T-helper 2 cell (primary cell): ENCODE measurements around the gene ENTPD2.
A peak's percentile ranks its signal among the peaks of the same experiment; 100 is the strongest.
"Not testable (repeated sequence)": the region's sequence is repeated elsewhere in the genome, so short reads cannot be mapped to it uniquely, and the experiment has no call there.

Experiments
- DNase-seq, 5 experiments: peaks; one replicate each; pipeline versions ENCODE4 v3.0.0 to v3.0.0-alpha.2; 2012 to 2022

ENTPD2 gene

GRCh38 chr9:137064027-137064879 lies 10.4 kb upstream of the ENTPD2 start:
- peak; percentile 24 to 61 (median 42) for DNase-seq

GRCh38 chr9:137063311-137064026 lies 9.6 kb upstream of the ENTPD2 start:
- DNase-seq, result no peak

DNA sequence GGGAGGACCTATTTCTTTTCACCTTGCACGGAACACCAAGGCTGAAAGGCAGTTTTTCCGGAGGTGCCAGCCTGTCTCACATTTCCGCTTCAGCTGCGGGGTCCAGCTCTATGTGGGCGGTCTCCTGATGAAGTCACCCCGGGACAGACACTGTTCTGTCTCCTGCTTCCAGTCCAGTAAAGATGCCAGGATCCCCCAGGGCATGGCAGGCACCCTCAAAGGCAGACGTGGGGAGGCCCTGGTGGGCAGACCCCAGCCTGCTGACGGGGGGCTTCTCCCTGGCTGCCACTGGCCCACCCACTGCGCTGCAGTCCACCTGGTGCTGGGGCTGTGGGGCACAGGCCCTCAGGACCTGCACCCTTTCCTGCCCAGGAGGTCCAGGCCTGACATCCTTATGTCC lies 8.9 kb upstream of the ENTPD2 start:
- DNase-seq, result not testable (repeated sequence)

- DNase-seq, result no peak
Observed at GRCh38 chr9:137062384-137062783, 8.5 kb upstream of the ENTPD2 start.

DNA sequence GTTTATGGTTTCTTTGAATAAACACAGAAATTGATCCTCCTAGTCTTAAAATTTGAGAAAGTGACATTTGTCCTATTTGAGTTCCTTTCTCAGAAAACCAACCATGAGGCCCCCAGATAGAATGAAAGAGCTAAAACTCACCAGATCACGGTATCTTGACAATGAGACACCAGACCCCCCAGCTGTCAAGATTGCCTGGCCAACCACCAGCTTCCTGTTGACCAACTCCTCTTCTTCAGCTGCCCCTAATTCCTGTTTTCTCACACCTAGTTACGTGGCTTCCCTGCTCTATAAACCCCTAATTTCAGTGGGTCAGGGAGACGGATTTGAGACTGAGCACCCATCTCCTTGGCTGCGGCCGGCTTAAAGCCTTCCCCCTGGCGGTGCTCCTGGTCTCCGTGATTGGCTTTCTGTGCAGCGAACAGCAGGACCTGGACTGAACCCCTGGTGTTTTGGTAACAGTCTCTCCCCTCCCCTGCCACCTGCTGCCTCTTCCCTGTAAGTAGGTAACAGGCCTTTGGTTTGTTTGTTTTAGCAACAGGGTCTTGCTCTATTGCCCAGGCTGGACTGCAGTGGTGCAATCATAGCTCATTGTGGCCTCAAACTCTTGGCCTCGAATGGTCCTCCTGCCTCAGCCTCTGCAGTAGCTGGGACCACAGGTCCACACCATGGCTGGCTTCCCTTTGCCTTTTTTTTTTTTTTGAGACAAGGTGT lies 4.8 kb upstream of the ENTPD2 start:
- no peak for DNase-seq

DNA sequence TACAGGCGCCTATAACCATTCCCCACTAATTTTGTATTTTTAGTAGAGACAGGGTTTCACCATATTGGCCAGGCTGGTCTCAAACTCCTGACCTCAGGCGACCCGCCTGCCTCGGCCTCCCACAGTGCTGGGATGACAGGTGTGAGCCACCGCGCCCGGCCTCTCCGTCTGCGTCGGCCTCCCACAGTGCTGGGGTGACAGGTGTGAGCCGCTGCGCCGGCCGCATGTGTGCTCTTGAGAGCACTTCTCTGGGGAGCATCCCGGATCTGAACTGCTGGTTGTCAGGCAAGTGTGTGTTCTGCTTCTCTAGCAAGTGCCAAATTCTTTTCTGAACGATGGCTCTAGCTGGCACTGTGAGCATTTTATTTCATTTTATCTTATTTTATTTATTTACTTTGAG lies 3.7 kb upstream of the ENTPD2 start:
- DNase-seq, result no peak

DNA sequence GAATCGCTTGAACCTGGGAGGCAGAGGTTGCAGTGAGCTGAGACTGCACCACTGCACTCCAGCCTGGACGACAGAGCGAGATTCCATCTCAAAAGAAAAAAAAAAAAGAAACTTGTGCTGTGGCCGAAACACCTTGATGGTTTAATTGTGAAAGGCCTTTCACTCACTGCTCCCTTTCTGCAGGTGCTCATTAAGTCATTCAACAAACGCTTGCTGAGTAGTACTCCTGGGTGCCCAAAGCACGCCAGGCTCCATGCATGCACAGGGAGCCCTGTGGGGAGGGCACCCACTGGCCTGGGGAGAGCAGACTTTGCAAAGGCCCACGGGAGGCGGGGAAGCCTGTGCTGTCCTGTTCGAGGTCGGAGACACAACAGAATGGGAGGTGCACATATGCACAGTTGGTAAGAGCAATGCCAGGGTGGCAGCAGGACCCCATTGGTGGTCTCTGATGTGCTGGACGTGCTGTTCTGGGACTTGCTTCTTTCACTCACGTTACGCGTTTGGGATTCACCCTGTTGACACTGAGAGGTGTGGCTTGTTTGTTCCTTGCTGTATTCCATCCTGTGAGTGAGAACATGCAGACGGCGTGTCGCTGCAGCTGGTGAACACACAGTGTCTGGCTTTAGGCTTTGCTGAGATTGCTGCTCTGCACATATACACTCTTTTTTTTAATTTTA lies 3.0 kb upstream of the ENTPD2 start:
- no peak for DNase-seq

DNA sequence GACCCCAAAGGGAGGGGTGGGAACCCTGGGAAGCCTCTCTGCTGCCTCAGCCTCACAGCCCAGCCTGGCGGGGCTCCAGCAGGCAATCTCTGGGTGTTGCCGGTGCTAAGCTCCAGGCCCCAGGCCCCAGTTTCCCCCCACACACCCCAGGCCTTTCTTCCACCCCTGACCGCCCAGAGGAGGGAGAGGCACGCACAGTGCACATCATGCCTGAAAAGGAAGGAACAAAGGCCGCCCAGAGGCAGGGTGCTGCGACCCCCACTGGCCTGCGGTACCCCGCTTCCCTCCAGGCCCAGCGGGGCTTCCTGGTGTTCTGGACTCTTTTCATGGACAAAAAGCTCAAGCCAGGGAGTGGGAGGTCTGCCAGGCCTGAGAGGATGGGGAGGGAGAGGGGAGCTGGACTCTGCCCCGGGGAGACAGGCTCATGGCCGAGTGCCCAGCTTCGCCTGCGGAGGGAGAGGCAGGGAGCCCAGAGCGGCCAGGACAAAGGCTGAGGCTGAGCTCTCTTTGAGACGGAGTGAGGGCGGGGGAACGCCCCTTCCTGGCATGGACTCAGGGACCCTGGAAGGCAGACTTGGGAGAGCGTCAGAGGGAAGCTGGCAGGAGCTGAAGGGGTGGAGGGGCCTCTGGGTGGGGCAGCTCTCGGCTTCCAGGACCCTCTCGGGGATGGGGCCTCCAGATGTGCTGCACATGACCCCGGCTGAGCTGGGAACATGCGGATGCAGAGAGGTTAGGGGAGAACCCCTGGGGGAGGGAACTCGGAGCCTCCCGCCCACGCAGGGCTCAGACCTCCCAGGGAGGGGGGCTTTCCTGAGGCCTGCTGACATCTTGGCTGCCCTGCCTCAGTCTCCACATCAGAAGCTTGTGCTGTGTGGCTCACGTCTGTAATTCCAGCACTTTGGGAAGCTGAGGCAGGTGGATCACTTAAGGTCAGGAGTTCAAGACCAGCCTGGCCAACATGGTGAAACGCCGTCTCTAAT lies 1.8 kb upstream of the ENTPD2 start:
- no peak for DNase-seq

- no peak for DNase-seq
Observed at GRCh38 chr9:137054932-137055384, 1.1 kb upstream of the ENTPD2 start.

- no peak for DNase-seq
Observed at GRCh38 chr9:137052998-137053943, 590 bp downstream of the ENTPD2 start.

DNA sequence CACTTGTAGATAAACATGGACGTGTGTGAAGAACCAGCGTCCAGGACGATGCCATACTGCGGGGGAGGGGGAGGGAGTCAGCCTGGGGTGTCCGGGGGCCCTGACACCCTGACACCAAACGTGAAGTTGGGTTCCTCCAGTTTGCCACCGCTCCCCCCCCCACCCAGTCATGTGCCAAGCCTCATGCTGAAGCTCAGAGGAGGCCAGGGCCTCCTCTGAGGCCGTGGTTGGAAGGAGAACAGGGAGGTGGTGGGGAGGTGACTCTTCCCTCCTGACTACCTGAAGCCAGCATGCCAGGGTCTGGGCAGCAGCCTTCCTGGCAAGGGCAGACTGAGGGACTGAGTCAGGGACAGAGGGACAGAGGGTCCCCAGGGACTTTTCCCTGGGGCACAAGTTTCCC lies 1.6 kb downstream of the ENTPD2 start:
- no peak for DNase-seq

DNA sequence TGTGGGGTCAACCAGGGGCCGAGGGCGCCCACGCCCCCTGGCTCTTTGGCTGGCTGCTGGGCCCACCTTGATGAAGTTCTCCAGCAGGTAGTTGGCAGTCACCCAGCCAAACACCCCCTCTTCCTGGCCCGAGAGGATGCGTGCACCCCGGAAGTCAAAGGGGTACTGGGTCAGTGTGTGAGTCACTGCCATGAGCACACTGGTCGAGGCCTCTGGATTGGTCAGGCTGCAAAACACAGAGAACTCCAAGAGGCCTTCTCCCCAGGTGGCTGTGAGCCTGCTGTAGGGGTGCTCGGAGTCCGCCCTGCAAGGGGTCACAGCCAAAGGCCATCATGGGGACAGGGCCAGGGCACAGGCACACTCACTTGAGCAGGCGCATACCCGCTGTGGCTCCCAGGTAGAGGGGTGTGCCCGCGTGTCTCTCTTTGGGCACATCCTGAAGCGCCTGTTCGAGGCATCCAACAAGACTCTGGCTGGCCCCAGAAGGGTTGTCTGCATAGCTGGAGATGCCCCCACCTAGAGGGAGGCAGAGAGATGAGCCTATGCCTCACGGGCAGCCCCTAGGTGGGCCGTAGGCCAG lies 2.6 kb downstream of the ENTPD2 start:
- DNase-seq, result no peak

GRCh38 chr9:137050570-137050969 lies 3.3 kb downstream of the ENTPD2 start:
- no peak for DNase-seq

- peak in 3 of 5 experiments; percentile 36 to 68 (median 52) for DNase-seq
Observed at GRCh38 chr9:137049544-137050449, 4.1 kb downstream of the ENTPD2 start.

DNA sequence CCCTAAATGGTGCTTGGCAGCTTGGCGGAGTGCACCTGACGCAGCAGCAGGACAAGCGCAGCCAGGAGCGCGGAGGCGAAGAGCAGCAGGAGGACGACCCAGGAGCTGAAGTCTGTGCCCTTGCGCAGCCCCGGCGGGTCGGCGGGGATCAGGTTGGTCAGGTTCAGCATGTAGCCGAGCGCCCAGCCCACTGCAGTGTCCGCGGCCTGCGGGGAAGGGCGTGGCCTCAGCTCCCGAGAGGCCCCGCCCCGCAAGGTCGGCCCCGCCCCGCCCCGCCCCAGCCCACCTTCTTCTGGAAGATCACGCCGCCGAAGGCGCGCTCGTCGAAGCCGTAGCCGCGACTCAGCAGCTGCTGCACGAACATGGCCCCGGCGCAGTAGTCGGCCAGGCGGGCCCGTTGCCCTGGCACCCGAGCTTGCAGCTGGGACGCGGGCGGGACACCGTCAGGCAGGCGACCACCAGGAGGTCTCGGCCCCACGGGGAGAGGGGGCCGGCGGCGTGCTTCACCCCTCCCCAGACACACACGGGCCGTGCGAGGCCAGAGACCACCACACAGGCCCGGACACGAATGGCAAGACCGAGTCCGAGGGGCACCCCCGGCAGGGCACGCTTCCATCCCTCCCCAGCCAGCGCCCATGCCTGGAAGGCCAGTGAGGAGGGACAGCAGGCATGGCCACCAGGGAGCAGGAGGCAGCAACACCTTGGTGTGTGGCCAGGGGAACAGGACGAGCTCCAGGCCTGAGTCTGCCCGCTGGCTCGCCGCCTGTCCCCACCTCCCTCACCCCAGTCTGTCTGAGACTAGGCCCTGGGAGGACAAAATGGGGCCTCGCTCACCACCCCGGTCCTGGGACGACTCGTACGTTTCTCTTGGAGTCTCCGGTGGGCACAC lies 5.0 kb downstream of the ENTPD2 start:
- DNase-seq, result no peak

DNA sequence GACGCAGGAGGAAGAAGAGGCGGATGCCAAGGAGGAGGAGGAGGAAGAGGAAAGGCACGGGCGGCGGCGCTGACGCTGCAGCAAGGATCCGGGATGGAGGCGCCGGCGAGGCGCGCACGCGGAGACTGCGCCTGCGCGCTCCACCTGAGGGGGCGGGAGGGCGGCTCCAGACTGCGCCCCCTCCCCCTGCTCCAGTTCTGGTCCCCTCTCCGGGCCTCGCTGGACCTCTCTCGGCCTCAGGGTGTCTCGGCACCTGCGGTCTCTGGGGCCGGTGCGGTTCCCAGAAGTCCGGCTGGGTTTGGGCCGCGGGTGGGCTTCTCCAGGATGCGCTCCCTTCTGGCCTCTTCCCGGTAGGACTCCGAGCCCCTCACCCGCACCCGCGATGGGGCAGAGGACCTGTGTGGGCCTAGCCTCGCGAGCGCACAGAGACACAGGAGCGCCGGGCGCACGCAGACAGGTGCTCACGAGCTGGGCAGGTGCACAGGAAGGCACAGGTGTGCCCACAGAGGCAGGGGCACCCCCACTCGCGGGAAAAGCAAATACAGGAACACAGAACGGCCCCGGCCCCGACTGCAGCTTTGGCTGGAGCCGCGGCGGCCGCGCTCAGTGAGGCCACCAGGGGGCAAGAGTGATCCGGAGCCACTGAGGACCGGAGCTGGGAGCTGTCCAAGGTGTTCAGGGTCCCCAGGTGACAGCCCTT lies 7.6 kb downstream of the ENTPD2 start, which contains the start of gene NPDC1:
TSS of gene NPDC1 (minus strand) at position 90 of the 700 bp plus-strand sequence. CDS start 188 bp downstream, outside the sequence.
- DNase-seq, result peak; percentile 52 to 79 (median 73)
